DMS 273 (cell line): ENCODE results near the gene TMEM26.
"Not testable (repeated sequence)": the region's sequence is repeated elsewhere in the genome, so short reads cannot be mapped to it uniquely, and the experiment has no call there.

Experiments
- DNase-seq: peaks from one replicate; lab custom pipeline; 2025; ENCODE audit not compliant: unreplicated experiment; lab: John Stamatoyannopoulos, UW

Gene TMEM26

GRCh38 chr10:61400524-61400923 lies 52.7 kb downstream of the TMEM26 start:
- DNase-seq = no peak

GRCh38 chr10:61399406-61399805 lies 53.8 kb downstream of the TMEM26 start:
- no peak for DNase-seq

- no peak for DNase-seq
These were observed 54.6 kb downstream of the TMEM26 start for GRCh38 chr10:61398366-61399129.

GRCh38 chr10:61397175-61397986 lies 55.8 kb downstream of the TMEM26 start:
- DNase-seq = no peak

- DNase-seq = no peak
These were observed 61.9 kb downstream of the TMEM26 start for GRCh38 chr10:61391281-61391680.

- DNase-seq = no peak
These were observed 62.3 kb downstream of the TMEM26 start for GRCh38 chr10:61390851-61391250.

GRCh38 chr10:61389887-61390286 lies 63.3 kb downstream of the TMEM26 start:
- no peak for DNase-seq

GRCh38 chr10:61388986-61389385 lies 64.2 kb downstream of the TMEM26 start:
- not testable (repeated sequence) for DNase-seq

GRCh38 chr10:61385231-61386001 lies 67.8 kb downstream of the TMEM26 start:
- DNase-seq = no peak

GRCh38 chr10:61381153-61381552 lies 72.0 kb downstream of the TMEM26 start:
- not testable (repeated sequence) for DNase-seq

- DNase-seq = no peak
These were observed 74.3 kb downstream of the TMEM26 start for GRCh38 chr10:61378865-61379264.

GRCh38 chr10:61376908-61377368 lies 76.2 kb downstream of the TMEM26 start:
- DNase-seq = no peak

GRCh38 chr10:61376377-61376776 lies 76.8 kb downstream of the TMEM26 start:
- DNase-seq = no peak

GRCh38 chr10:61366365-61366764 lies 86.8 kb downstream of the TMEM26 start:
- DNase-seq = no peak

- no peak for DNase-seq
These were observed 88.6 kb downstream of the TMEM26 start for GRCh38 chr10:61364619-61365018.

GRCh38 chr10:61363006-61363405 lies 90.2 kb downstream of the TMEM26 start:
- DNase-seq = peak; percentile 1

GRCh38 chr10:61359452-61359851 lies 93.7 kb downstream of the TMEM26 start:
- peak; percentile 43 for DNase-seq

GRCh38 chr10:61357687-61358086 lies 95.5 kb downstream of the TMEM26 start:
- DNase-seq = no peak
